HG03521 (cell line): ENCODE results near the gene CETN2.
"Not testable (repeated sequence)": the region's sequence is repeated elsewhere in the genome, so short reads cannot be mapped to it uniquely, and the experiment has no call there.

Source experiments
- ATAC-seq: cut with Tn5 transposase; IDR thresholded peaks from one replicate; pipeline ENCODE4 v1.9.1; 2021; ENCODE audit warnings: mild to moderate bottlenecking, moderate library complexity; ENCODE audit not compliant: unreplicated experiment

Gene CETN2

GRCh38 chrX:152830312-152831305 lies at the start of gene CETN2, which contains the start of gene NSDHL:
Gene CETN2, minus strand, starts transcription at chrX:152830757. Its CDS starts 47 bp downstream, at chrX:152830710.
Gene NSDHL, plus strand, starts transcription at chrX:152831063. Its CDS starts 15,262 bp downstream, at chrX:152846325.
- peak; percentile 98 for ATAC-seq

GRCh38 chrX:152878976-152879755 lies 48.6 kb upstream of the CETN2 start:
- ATAC-seq, result no peak

DNA sequence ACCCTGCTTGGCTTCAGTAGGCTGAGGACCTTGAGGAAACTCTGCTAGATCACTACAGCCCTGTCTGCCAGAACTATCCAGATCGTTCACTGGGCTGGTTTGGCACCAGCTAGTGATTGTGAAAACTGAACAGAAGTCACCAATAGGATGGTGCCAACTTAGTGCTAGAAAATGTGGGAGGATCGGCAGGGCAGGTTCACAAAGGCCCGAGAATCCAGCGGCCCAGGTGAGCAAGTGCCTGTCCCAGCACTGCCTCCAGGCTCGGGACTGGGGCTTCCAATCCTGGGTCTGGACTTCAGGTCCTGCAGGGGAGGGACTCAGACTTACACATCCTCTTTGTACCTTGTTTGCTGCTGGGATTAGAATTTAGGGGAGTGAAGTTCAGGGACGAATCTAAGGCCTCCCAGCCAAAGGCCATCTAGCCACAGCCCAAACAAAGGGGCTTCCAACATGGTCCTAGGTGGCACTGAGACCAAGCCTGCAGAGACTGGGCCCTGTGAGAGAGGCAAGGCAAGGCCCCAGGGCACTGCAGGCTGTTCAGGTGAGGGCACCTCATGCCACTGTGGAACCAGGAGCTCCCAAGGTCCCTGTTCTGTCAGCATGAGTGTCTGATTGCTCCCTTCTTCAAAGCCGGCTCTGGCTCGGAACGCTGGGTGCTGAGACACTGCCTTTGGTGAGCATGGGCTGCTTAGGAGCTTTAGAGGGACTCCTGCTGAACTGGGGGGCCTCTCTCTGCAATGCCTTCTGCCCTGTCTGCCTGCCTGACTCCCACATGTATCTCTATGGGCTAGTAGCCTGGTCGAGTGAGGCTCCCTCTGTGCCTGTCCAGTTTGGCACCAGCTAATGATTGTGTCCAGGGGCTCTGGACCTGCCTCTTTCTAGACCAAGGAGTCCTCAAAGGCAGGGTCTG lies 46.6 kb upstream of the CETN2 start:
- no peak for ATAC-seq

DNA sequence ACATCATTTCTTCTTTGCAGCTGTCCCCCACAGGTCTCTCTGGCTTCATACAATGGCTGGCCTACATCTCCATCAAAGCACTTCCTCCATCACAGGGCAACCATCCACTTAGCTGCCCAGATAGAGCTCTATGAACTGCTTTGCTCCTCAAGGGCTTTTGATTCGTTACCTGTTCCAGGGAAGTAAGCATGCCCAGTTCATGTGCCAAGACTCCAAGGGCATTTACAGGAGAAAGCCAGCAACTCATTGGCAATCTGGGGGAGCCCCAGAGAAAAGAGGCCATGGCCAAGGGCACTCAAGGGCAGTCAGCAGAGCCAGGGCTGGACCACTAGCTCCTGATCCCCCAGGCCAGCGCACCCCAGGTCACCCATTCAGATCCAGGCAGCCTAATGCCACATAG lies 42.8 kb upstream of the CETN2 start:
- ATAC-seq, result no peak

DNA sequence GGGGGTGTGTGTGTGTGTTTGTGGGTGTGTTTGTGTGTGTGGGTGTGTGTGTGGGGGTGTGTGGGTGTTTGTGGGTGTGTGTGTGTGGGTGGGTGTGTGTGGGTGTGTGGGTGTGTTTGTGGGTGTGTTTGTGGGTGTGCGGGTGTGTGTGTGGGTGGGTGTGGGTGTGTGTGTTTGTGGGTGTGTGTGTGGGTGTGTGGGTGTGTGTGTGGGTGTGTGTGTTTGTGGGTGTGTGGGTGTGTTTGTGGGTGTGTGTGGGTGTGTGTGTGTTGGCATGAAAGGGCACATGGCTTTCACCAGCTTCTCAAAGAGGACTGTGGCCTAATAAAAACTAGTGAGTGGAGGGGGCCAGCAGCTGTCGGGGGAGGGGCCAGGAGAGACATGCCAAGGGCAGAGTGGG lies 42.0 kb upstream of the CETN2 start:
- no peak for ATAC-seq

- no peak for ATAC-seq
Observed at GRCh38 chrX:152871260-152871659, 40.7 kb upstream of the CETN2 start.

DNA sequence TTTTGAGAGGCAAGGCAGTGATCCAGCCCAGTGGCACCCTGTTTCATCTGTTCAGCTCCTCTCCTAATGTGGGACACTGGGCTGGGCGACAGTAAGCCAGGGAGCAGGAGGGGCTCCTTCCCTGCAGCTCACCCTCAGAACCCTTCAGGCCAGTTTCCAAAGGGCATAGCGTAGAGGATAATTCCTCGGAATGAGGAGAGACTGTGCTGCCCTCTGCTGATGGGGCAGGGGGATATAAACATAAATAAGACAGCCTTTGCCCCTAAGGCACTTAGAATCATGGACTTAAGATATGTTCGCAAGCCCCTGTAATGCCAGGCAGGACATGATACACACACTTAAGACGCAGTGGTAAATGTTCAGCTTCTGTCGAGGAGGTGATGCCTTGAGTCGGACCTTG lies 39.4 kb upstream of the CETN2 start:
- no peak for ATAC-seq

- no peak for ATAC-seq
Observed at GRCh38 chrX:152866386-152866785, 35.8 kb upstream of the CETN2 start.

DNA sequence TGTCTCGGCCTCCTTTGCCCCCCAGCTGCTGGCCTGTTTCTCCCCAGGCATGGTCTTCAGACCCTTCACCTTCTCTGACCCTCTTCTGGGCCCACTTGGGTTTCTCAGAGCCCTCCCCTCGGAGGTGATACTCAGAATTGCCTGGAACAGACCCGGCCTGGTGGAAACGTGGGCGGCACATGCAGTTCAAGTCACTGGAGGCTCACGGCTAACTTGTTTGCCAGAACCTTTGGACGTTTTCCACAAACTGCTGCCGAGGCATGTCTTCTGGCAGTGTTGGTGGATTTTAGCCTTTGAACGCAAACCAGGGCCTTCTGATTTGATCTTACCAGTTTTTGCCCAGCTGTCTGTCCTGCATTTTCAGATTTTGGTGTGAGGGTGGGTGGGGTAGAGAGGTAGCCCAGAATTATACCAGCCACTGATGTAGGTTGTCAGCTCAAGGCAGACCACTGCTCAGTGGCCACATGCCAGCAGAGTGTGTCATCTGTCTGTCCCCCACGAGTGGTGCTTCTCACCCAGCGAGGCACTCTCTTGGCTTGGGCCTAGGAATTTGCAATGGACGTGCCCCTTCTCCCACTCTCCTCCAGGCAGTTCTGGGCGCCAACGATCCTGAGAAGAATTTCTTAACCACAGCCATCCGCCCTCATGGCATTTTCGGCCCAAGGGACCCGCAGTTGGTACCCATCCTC lies 34.8 kb upstream of the CETN2 start:
- no peak for ATAC-seq

- ATAC-seq, result no peak
Observed at GRCh38 chrX:152861826-152862225, 31.3 kb upstream of the CETN2 start.

- ATAC-seq, result no peak
Observed at GRCh38 chrX:152861116-152861515, 30.6 kb upstream of the CETN2 start.

DNA sequence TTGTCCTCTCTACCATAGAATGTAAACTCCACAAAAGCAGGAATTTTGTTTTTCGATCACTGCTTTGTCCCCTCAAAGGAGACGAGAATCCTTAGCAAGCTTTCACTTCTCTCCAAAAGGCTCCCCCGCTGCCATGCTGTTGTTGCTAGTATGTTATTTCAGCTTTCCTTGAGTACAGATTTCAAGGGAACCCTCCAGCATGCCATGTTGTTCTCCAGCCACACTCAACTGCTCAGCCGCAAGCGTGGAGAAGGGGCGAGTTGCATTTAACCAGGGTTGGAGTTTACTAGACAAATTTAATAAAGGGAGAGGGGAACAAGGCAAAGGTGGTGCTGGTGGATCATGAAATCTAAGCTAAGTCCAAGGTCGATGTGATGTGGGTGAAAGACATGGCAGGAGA lies 23.4 kb upstream of the CETN2 start:
- ATAC-seq, result no peak

DNA sequence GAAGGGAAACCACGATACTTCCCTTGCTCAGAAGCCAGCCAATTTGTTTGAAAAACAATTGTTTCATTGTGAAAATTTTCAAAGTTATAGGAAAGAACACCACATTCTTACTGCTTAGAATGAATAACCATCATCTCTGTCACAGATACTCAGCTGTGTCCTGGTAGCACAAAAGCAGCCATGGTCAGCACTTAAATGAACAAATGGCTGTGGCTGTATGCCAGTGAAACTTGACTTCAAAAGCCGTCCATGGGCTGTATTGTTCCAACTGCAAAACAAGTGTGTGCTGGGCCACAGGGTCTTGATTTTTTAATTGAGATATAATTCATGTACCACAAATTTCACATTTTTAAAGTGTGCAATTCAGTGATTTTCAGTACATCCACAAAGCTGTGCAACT lies 19.9 kb upstream of the CETN2 start:
- no peak for ATAC-seq

GRCh38 chrX:152847281-152847680 lies 16.7 kb upstream of the CETN2 start:
- no peak for ATAC-seq

DNA sequence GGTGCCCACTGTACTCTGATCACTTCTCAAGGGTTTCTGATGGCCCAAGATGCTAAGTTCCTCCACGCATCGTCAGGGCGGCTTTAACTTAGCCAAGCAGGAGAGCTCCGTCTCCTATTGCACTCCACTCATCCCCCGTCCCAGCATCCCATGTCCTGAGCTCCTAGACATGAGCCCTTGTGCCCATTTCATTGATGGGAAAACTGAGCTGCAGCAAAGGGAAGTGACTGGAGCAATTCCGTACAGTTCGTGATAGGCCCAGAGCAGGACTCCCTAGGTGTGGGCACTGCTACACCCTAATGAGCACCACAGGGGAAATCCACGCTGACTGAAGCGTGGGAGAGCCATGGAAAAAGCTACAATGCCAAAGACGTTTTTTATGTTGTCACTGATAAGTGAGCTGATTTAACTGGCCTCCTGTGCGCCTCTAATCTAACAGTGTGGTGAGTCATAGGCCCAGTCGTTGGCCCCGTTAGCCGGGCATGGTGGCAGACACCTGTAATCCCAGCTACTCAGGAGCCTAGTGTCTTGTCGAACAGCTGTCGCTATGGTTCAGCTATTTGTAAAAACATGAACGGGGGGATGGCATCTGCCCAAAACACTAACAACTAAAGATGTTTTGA lies 15.2 kb upstream of the CETN2 start:
- no peak for ATAC-seq

DNA sequence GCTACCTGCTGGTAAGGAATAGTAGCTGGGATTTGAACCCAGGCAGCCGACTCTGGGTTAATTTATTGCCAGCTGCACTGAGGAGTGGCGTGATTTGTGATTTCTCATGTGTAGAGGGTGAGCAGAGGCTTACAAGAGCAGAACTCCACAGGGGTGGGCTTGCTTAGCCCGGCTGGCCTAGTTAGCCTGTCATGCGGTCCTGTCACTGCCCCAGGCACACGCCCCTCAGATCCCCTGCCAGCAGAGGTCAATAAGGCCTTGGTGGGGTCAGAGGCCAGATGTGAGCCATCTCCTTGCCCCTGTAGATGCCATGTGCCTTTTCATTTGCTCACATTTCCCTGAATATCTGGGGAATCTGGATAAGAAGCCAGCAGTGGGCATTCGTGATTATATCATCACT lies 13.7 kb upstream of the CETN2 start:
- no peak for ATAC-seq

DNA sequence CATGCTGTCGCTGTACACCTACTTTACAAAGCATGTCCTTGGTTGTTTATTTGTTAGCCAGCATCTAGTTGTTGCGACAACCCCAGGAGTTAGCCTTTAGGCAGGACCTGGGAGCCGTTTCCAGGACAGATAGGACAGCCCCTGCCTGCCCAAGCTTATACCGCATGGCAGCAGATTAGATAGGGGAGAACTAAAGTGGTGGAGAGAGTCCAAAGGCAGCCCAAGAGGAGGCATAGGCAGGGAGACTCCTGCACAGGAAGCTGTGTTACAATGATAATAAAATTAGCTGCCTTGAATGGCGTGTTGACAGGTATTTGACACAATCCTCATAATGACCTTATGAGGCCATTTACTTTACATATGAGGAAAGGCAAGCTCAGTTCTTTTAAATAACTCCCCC lies 13.3 kb upstream of the CETN2 start:
- no peak for ATAC-seq

GRCh38 chrX:152842772-152843338 lies 12.3 kb upstream of the CETN2 start:
- ATAC-seq, result no peak

DNA sequence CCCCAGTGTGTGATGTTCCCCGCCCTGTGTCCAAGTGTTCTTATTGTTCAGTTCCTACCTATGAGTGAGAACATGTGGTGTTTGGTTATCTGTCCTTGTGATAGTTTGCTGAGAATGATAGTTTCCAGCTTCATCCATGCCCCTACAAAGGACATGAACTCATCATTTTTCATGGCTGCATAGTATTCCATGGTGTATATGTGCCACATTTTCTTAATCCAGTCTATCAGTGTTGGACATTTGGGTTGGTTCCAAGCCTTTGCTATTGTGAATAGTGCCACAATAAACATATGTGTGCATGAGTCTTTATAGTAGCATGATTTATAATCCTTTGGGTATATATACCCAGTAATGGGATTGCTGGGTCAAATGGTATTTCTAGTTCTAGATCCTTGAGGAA lies 4.9 kb upstream of the CETN2 start:
- ATAC-seq, result not testable (repeated sequence)
